HUES48 (cell line): ENCODE measurements around the gene SLC16A14.

ENCODE experiments used
- H3K27ac ChIP-seq: one replicate; pipeline ENCODE4 v1.7.0; 2013; ENCODE audit warnings: low read depth, low read length, inconsistent platforms
- H3K27me3 ChIP-seq: 2 replicates; pipeline ENCODE4 v1.6.1; 2013; ENCODE audit warnings: mild to moderate bottlenecking, low read length; ENCODE audit not compliant: control insufficient read depth, insufficient read depth
- H3K36me3 ChIP-seq: 2 replicates; pipeline ENCODE4 v1.6.1; 2013; ENCODE audit warnings: low read length; ENCODE audit not compliant: control insufficient read depth, insufficient read depth
- H3K4me1 ChIP-seq: 2 replicates; pipeline ENCODE4 v1.6.1; 2013; ENCODE audit warnings: mild to moderate bottlenecking, low read length; ENCODE audit not compliant: control insufficient read depth, insufficient read depth
- H3K4me3 ChIP-seq: 2 replicates; pipeline ENCODE4 v1.5.1; 2013; ENCODE audit warnings: mild to moderate bottlenecking, low read depth, low read length
- H3K9ac ChIP-seq: 2 replicates; pipeline ENCODE4 v1.6.1; 2013; ENCODE audit warnings: mild to moderate bottlenecking, low read depth, low read length, moderate library complexity
- H3K9me3 ChIP-seq: 2 replicates; pipeline ENCODE4 v1.6.1; 2013; ENCODE audit warnings: low read length; ENCODE audit not compliant: control insufficient read depth, insufficient read depth

Gene SLC16A14

DNA sequence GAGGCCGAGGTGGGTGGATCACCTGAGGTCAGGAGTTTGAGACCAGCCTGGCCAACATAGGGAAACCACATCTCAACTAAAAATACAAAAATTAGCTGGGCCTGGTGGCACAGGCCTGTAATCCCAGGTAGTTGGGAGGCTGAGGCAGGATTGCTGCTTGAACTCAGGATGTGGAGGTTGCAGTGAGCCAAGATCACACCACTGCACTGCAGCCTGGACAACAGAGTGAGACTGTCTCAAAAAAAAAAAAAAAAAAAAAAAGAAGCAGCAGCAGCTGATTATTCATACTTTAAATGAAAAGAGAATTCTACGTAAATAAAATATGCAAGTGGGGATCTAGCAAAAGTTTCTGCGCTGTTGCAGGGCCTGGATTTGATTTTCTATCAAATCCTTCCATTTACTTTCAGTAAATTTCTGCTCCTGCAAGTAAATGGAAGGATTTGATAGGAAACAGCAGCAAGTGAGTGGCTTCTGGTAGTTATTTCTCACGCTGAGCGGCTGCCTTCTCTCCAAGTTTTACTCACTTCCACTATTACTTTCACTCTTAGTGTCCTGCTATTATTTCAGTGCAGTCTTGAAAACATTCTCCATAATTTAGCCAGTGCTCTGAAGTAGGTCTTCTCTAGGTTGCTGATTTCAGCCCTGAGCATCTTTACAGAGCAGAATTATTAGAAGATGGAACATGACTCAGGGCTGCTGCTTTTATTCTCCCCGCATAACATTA is 68.4 kb downstream of the SLC16A14 start:
- no peak overlapping the region for H3K4me3 ChIP-seq

DNA sequence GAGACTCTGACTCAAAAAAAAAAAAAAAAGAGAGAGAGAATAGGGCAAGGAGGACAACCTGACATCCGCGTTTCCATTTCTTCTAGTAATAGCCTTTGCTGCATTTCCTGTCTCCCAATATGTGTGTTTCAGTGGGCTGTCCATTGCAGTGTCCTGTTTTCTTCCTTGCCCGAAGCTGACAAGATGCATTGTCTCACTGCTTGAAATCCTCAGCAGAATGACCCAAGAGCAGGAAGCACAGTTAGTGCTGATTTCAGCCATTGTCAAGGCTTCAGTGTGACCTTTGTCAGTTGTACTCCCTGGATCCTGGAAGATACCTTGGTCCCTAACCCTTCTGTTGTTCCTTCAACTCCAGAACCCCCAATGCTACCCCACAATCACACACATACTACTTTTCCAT is 71.2 kb downstream of the SLC16A14 start:
- H3K9me3 ChIP-seq = no peaks in the 10 kb centered on the region
- no peaks in the 10 kb centered on the region for H3K27me3 ChIP-seq
- H3K4me3 ChIP-seq = no peak overlapping the region
- H3K36me3 ChIP-seq = 0 out of 2 replicates have a peak, but pooled peaks cover 4% of the 10 kb centered on the region
- no peak overlapping the region for H3K27ac ChIP-seq
- no peaks in the 10 kb centered on the region for H3K4me1 ChIP-seq
- H3K9ac ChIP-seq = no peak overlapping the region

More for the DNA sequence above, 68.4 kb downstream of the SLC16A14 start:
- Histone ChIP-seq H3K36me3 (0 out of 2 replicates have a peak, but pooled peaks cover 4% of the 10 kb centered on the region), H3K9me3 (no peaks in the 10 kb centered on the region), H3K4me1 (no peaks in the 10 kb centered on the region), H3K27ac (no peak overlapping the region), H3K27me3 (no peaks in the 10 kb centered on the region), H3K9ac (no peak overlapping the region)

DNA sequence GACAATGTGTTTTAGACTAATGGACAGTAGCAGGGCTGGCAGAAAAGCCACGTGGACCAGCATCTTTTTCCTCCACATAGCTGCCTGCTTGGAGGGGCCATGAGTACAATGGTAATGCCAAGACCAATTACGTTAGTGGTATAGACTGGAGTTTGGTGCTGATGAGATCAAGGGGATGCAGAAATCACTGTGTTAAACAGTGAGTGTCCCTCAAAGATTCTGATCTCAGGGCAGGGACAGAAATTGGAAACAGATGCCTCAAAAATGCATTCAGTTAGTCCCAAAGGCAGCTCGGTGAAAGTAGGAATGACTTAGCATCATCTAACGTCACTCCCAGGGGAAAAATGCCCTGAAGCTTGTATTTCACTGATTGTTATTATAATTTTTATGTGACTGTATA is 72.4 kb downstream of the SLC16A14 start:
- Histone ChIP-seq H3K27me3 (no peaks in the 10 kb centered on the region), H3K9me3 (no peaks in the 10 kb centered on the region), H3K4me3 (no peak overlapping the region), H3K9ac (no peak overlapping the region), H3K36me3 (0 out of 2 replicates have a peak, but pooled peaks cover 4% of the 10 kb centered on the region), H3K27ac (no peak overlapping the region), H3K4me1 (no peaks in the 10 kb centered on the region)

DNA sequence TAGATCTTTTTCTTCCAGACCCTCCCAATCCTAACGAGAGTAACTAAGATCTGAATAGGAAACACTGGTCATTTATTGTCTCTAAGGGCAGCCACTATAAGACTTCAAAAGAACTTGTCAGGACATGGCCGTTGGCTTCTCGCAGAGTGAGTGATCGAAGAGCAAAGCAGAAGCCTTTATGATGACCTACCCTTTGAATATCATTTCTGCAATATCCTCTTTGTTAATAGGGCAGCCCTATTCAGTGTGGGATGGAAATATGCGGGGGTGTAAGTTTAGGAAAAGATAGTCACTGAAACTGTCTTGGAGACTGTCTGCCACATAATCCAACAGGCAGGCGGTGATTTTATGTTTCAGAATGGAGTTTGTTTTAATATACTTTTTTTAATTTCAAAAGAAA is 75.5 kb downstream of the SLC16A14 start:
- no peaks in the 10 kb centered on the region for H3K4me1 ChIP-seq
- no peak overlapping the region for H3K9ac ChIP-seq
- H3K36me3 ChIP-seq = 0 out of 2 replicates have a peak, but pooled peaks cover 4% of the 10 kb centered on the region
- H3K4me3 ChIP-seq = no peak overlapping the region
- no peak overlapping the region for H3K27ac ChIP-seq
- no peaks in the 10 kb centered on the region for H3K27me3 ChIP-seq
- no peaks in the 10 kb centered on the region for H3K9me3 ChIP-seq
